CD4-positive, CD25-positive, alpha-beta regulatory T cell (primary cell): ENCODE data around the gene WASHC3. TPM values are rescaled to one million over a fixed set of nuclear protein-coding genes. Genes with fewer than 3 reads are reported as not detected.
"Not testable (repeated sequence)": the region's sequence is repeated elsewhere in the genome, so short reads cannot be mapped to it uniquely, and the experiment has no call there.

Source experiments
- ATAC-seq, 2 donors: fragments of 150-1000 bp; cut with Tn5 transposase; one replicate each; pipeline ENCODE4 v1.10.0; 2021; ENCODE audit warnings: low read depth in 2 of 2, moderate number of reproducible peaks in 2 of 2, moderate library complexity in 1 of 2
- DNase-seq, 3 donors: peaks; one replicate each; pipeline versions ENCODE4 v3.0.0 to v3.0.0-alpha.2; 2012 to 2022; ENCODE audit warnings: mixed read lengths in 1 of 3
- H3K27ac ChIP-seq: one replicate; pipeline ENCODE4 v1.7.0; 2013; ENCODE audit warnings: mild to moderate bottlenecking, low read length; ENCODE audit not compliant: insufficient read depth, poor library complexity, severe bottlenecking
- H3K27me3 ChIP-seq: one replicate; pipeline ENCODE4 v1.7.0; 2013; ENCODE audit warnings: low read length; ENCODE audit not compliant: control insufficient read depth, insufficient read depth
- H3K36me3 ChIP-seq: one replicate; pipeline ENCODE4 v1.7.0; 2013; ENCODE audit warnings: mild to moderate bottlenecking, low read length, moderate library complexity; ENCODE audit not compliant: control insufficient read depth, insufficient read depth
- H3K4me1 ChIP-seq: 2 replicates; pipeline ENCODE4 v1.7.0; 2013; ENCODE audit warnings: mild to moderate bottlenecking, low read length; ENCODE audit not compliant: insufficient read depth, control insufficient read depth, poor library complexity, severe bottlenecking
- H3K4me3 ChIP-seq: one replicate; pipeline ENCODE4 v1.7.0; 2013; ENCODE audit warnings: low read depth, mild to moderate bottlenecking, low read length, moderate library complexity
- H3K9me3 ChIP-seq, 2 experiments: 1 replicate in 1 of 2; 2 replicates in 1 of 2; pipeline ENCODE4 v1.7.0; 2013; ENCODE audit warnings: low read length in 2 of 2, mild to moderate bottlenecking in 1 of 2, moderate library complexity in 1 of 2; ENCODE audit not compliant: control insufficient read depth in 2 of 2
- H3K27ac Mint-ChIP-seq, 3 donors: one replicate each; pipeline ENCODE4 v1.8.0; 2020 to 2022; ENCODE audit warnings: mild to moderate bottlenecking in 3 of 3, mixed read lengths in 3 of 3, moderate library complexity in 2 of 3
- H3K27me3 Mint-ChIP-seq: one replicate; pipeline ENCODE4 v1.8.0; 2022; ENCODE audit warnings: mild to moderate bottlenecking, mixed read lengths
- H3K36me3 Mint-ChIP-seq: one replicate; pipeline ENCODE4 v1.8.0; 2020; ENCODE audit warnings: mixed read lengths
- H3K4me1 Mint-ChIP-seq, 4 donors: one replicate each; pipeline ENCODE4 v1.8.0; 2020 to 2022; ENCODE audit warnings: mixed read lengths in 4 of 4, mild to moderate bottlenecking in 1 of 4
- H3K4me3 Mint-ChIP-seq, 4 donors: one replicate each; pipeline ENCODE4 v1.8.0; 2020 to 2022; ENCODE audit warnings: mild to moderate bottlenecking in 4 of 4, mixed read lengths in 4 of 4, moderate library complexity in 3 of 4
- H3K9me3 Mint-ChIP-seq, 7 donors: one replicate each; pipeline ENCODE4 v1.8.0; 2020 to 2022; ENCODE audit warnings: mixed read lengths in 7 of 7, mild to moderate bottlenecking in 3 of 7, moderate library complexity in 2 of 7
- polyA plus RNA-seq, 4 donors: library from polyadenylated mRNA; unstranded; fragments of 300-500 nt; fragmentation: Illumina TruSeq; gene quantifications; one replicate each; pipeline ENCODE4 v1.2.3, GENCODE V29; 2021
- total RNA-seq: library from RNA; stranded (reverse); gene quantifications from one replicate; pipeline ENCODE4 v1.2.3, GENCODE V29; 2022

The WASHC3 gene
- total and polyA plus RNA-seq, 5 donors from 2014 or later: 50.7 to 168 (median 140) TPM

DNA sequence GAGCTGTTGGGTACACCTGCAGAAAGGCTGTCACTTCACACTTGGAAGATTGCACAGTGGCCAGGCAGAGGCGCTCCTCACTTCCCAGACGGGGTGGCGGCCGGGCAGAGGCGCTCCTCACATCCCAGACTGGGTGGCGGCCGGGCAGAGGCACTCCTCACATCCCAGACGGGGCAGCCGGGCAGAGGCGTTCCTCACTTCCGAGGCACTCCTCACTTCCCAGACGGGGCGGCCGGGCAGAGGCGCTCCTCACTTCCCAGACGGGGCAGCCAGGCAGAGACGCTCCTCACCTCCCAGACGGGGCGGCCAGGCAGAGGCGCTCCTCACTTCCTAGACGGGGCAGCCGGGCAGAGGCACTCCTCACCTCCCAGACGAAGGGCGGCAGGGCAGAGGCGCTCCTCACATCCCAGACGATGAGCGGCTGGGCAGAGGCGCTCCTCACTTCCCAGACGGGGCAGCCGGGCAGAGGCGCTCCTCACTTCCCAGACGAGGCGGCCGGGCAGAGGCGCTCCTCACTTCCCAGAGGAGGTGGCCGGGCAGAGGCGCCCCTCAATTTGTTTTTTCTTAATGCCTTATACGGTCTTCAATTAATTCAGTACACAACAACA lies 27.5 kb upstream of the WASHC3 start:
- peaks cover 15% of the 10 kb centered on the region for H3K36me3 ChIP-seq
- not testable (repeated sequence) for DNase-seq, H3K27me3 ChIP-seq, ATAC-seq, H3K4me3 ChIP-seq, H3K27me3 Mint-ChIP-seq, H3K9me3 Mint-ChIP-seq, H3K27ac Mint-ChIP-seq, H3K9me3 ChIP-seq, H3K4me3 Mint-ChIP-seq, H3K4me1 ChIP-seq, H3K27ac ChIP-seq
- Mint-ChIP-seq H3K4me1 (peaks cover 0 to 16% (median 6%) of the 10 kb centered on the region in 4 donors), H3K36me3 (peaks cover 13% of the 10 kb centered on the region)

- no peaks in the 10 kb centered on the region for H3K4me1 ChIP-seq
- H3K36me3 ChIP-seq: peaks cover 54% of the 10 kb centered on the region
- Mint-ChIP-seq H3K4me3 (no peak overlapping the region), H3K27me3 (no peaks in the 10 kb centered on the region), H3K27ac (peak overlapping the region in 1 of 3 donors; percentile 48), H3K4me1 (peaks cover 0 to 4% (median 0%) of the 10 kb centered on the region in 4 donors), H3K36me3 (peaks cover 51% of the 10 kb centered on the region), H3K9me3 (no peaks in the 10 kb centered on the region)
- H3K4me3 ChIP-seq: no peak overlapping the region
- no peak for DNase-seq
- no peak overlapping the region for H3K27ac ChIP-seq
- H3K27me3 ChIP-seq: no peaks in the 10 kb centered on the region
- H3K9me3 ChIP-seq: no peaks in the 10 kb centered on the region
- no peak for ATAC-seq
Measured at GRCh38 chr12:102080842-102081241, 19.1 kb upstream of the WASHC3 start.

DNA sequence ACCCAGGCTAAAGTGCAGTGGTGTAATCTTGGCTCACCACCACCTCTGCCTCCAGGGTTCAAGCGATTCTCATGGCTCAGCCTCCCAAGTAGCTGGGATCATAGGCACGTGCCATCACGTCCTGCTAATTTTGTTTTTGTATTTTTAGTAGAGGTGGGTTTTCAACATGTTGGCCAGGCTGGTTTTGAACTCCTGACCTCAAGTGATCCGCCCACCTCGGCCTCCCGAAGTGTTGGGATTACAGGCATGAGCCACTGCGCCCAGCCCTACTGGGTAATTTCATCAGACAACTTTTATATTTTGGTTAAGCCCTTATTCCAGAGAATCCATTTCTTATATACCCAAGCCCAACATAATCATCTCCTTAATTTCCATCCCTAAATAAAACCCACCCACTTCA lies 10.3 kb upstream of the WASHC3 start:
- not testable (repeated sequence) for ATAC-seq, H3K27ac ChIP-seq, H3K4me3 ChIP-seq, DNase-seq, H3K4me3 Mint-ChIP-seq, H3K27me3 Mint-ChIP-seq, H3K9me3 ChIP-seq, H3K27me3 ChIP-seq, H3K4me1 ChIP-seq, H3K27ac Mint-ChIP-seq, H3K9me3 Mint-ChIP-seq, H3K4me1 Mint-ChIP-seq
- H3K36me3 ChIP-seq: peaks cover 33% of the 10 kb centered on the region
- H3K36me3 Mint-ChIP-seq: peaks cover 21% of the 10 kb centered on the region

- peaks cover 4% of the 10 kb centered on the region for H3K36me3 Mint-ChIP-seq
- no peaks in the 10 kb centered on the region for H3K9me3 ChIP-seq
Measured at GRCh38 chr12:102069707-102070106, 7.9 kb upstream of the WASHC3 start.

GRCh38 chr12:102067574-102068258 lies 5.9 kb upstream of the WASHC3 start:
- Histone ChIP-seq H3K4me3 (no peak overlapping the region), H3K27ac (no peak overlapping the region), H3K4me1 (no peaks in the 10 kb centered on the region), H3K36me3 (no peaks in the 10 kb centered on the region), H3K9me3 (no peaks in the 10 kb centered on the region), H3K27me3 (no peaks in the 10 kb centered on the region)
- Mint-ChIP-seq H3K36me3 (peaks cover 4% of the 10 kb centered on the region), H3K9me3 (no peaks in the 10 kb centered on the region), H3K4me1 (peaks cover 0 to 3% (median 0%) of the 10 kb centered on the region in 4 donors), H3K4me3 (no peak overlapping the region), H3K27me3 (no peaks in the 10 kb centered on the region), H3K27ac (no peak overlapping the region)
- ATAC-seq (no peak), DNase-seq (no peak)

More at GRCh38 chr12:102069707-102070106, 7.9 kb upstream of the WASHC3 start:
- H3K27me3 Mint-ChIP-seq: no peaks in the 10 kb centered on the region
- DNase-seq (no peak), ATAC-seq (no peak)
- no peaks in the 10 kb centered on the region for H3K27me3 ChIP-seq
- H3K4me3 ChIP-seq: no peak overlapping the region
- peaks cover 14% of the 10 kb centered on the region for H3K36me3 ChIP-seq
- H3K4me1 ChIP-seq: no peaks in the 10 kb centered on the region
- H3K9me3 Mint-ChIP-seq: no peaks in the 10 kb centered on the region
- no peak overlapping the region for H3K27ac Mint-ChIP-seq
- no peak overlapping the region for H3K4me3 Mint-ChIP-seq
- H3K4me1 Mint-ChIP-seq: peaks cover 0 to 3% (median 0%) of the 10 kb centered on the region in 4 donors
- no peak overlapping the region for H3K27ac ChIP-seq

DNA sequence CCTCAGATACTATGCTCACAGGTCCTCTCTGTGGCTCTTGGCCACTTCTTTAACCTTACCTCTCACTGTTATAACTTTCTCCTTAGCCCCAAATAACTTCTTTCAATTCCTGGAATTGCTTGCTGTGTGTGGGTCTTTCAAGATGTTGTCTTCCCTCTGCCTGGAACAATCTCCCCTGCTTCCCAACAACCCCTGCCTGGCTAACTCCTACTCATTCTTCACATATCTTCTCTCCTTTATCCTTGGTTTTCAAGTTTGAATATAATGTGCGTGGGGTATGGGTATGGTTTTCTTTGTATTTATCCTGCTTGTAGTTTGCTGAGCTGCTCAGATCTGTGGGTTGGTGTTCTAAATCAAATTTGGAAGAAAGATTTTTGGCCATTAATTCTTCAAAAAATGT lies 2.7 kb upstream of the WASHC3 start:
- H3K27me3 Mint-ChIP-seq: no peaks in the 10 kb centered on the region
- Histone ChIP-seq H3K27me3 (no peaks in the 10 kb centered on the region), H3K9me3 (no peaks in the 10 kb centered on the region), H3K4me1 (peaks cover 20% of the 10 kb centered on the region), H3K4me3 (no peak overlapping the region), H3K27ac (no peak overlapping the region), H3K36me3 (no peaks in the 10 kb centered on the region)
- H3K4me3 Mint-ChIP-seq: no peak overlapping the region
- DNase-seq (no peak), ATAC-seq (no peak)
- no peaks in the 10 kb centered on the region for H3K9me3 Mint-ChIP-seq
- H3K27ac Mint-ChIP-seq: peak overlapping the region in 1 of 3 donors; percentile 38
- H3K4me1 Mint-ChIP-seq: peaks cover 3 to 27% (median 22%) of the 10 kb centered on the region in 4 donors
- no peaks in the 10 kb centered on the region for H3K36me3 Mint-ChIP-seq

DNA sequence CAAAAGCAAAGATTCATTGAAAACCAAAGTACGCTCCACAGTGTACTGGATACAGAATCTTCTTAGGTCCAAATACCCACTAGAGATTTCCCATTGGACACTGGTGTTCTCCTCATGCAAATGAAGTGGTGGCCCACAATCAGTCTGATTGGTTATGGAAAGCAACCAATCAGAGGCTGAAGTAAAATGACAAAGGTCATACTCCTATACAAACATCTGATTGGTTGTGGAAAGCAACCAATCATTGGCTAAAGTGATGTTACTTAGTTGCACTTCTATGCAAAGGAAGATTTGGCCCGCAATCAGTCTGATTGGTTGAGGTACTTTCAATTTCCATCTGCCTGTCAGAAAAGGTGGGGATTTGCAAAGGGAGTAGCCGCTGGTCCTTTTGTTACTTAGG lies 1.3 kb upstream of the WASHC3 start:
- peak overlapping the region in 1 of 4 donors; percentile 26 for H3K4me3 Mint-ChIP-seq
- peaks cover 6% of the 10 kb centered on the region for H3K36me3 Mint-ChIP-seq
- H3K27me3 Mint-ChIP-seq: no peaks in the 10 kb centered on the region
- no peaks in the 10 kb centered on the region for H3K9me3 ChIP-seq
- DNase-seq (peak in 1 of 3 donors; percentile 12), ATAC-seq (no peak)
- no peaks in the 10 kb centered on the region for H3K27me3 ChIP-seq
- no peak overlapping the region for H3K27ac ChIP-seq
- no peak overlapping the region for H3K4me3 ChIP-seq
- H3K4me1 ChIP-seq: peaks cover 29% of the 10 kb centered on the region
- H3K36me3 ChIP-seq: no peaks in the 10 kb centered on the region
- H3K4me1 Mint-ChIP-seq: peaks cover 13 to 38% (median 28%) of the 10 kb centered on the region in 4 donors
- peak overlapping the region in 1 of 3 donors; percentile 71 for H3K27ac Mint-ChIP-seq
- no peaks in the 10 kb centered on the region for H3K9me3 Mint-ChIP-seq

DNA sequence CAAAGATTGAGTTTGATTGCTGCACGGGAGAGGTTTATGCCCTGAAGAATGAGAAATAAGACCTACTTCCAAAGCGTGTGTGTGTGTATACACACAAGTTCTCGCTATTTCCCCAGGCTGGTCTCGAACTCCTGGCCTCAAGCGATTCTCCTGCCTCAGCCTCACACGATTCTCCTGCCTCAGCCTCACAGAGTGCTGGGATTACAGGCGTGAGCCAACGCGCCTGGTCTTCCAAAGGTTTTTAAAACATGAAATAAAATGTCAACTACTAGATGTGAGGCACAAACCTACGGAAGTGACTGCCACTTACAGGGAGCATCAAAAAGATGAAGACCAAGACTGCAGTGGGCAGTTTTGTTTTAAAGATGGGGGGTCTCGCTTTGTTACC lies 622 bp upstream of the WASHC3 start:
- peak overlapping the region; percentile 97 for H3K27ac ChIP-seq
- no peak for ATAC-seq
- H3K4me3 ChIP-seq: peak overlapping the region; percentile 71

More for the DNA sequence above, 622 bp upstream of the WASHC3 start:
- Histone ChIP-seq H3K9me3 (no peaks in the 10 kb centered on the region), H3K4me1 (peaks cover 33% of the 10 kb centered on the region), H3K36me3 (peaks cover 5% of the 10 kb centered on the region), H3K27me3 (no peaks in the 10 kb centered on the region)
- Mint-ChIP-seq H3K4me1 (peaks cover 13 to 45% (median 33%) of the 10 kb centered on the region in 4 donors), H3K27me3 (no peaks in the 10 kb centered on the region), H3K4me3 (peak overlapping the region; percentile 94 to 99 (median 98)), H3K36me3 (peaks cover 12% of the 10 kb centered on the region), H3K27ac (peak overlapping the region; percentile 98 to 100 (median 99)), H3K9me3 (no peaks in the 10 kb centered on the region)
- DNase-seq: no peak
